Trophoblast cell (in vitro differentiated cells and primary cell): ENCODE measurements around the gene C2CD4D.

Source experiments
- DNase-seq, 2 donors: peaks; one replicate each; pipeline ENCODE4 v3.0.0-alpha.2; 2016
- H2AFZ ChIP-seq: 2 replicates; pipeline ENCODE4 v1.6.1; 2013; ENCODE audit warnings: low read length, moderate library complexity, mild to moderate bottlenecking; ENCODE audit not compliant: insufficient read depth, poor library complexity
- H2AK5ac ChIP-seq: 2 replicates; pipeline ENCODE4 v1.6.1; 2013; ENCODE audit warnings: mild to moderate bottlenecking, low read length
- H2BK120ac ChIP-seq: 2 replicates; pipeline ENCODE4 v1.6.1; 2013; ENCODE audit warnings: low read length, mild to moderate bottlenecking, moderate library complexity; ENCODE audit not compliant: insufficient read depth, poor library complexity
- H2BK12ac ChIP-seq: 2 replicates; pipeline ENCODE4 v1.6.1; 2013; ENCODE audit warnings: mild to moderate bottlenecking, low read length, moderate library complexity
- H2BK5ac ChIP-seq: 2 replicates; pipeline ENCODE4 v1.6.1; 2013; ENCODE audit warnings: low read length, low read depth, moderate library complexity, mild to moderate bottlenecking; ENCODE audit not compliant: poor library complexity
- H3K14ac ChIP-seq: 2 replicates; pipeline ENCODE4 v1.6.1; 2013; ENCODE audit warnings: mild to moderate bottlenecking, low read length
- H3K18ac ChIP-seq: 2 replicates; pipeline ENCODE4 v1.6.1; 2013; ENCODE audit warnings: mild to moderate bottlenecking, low read length
- H3K23ac ChIP-seq: 2 replicates; pipeline ENCODE4 v1.6.1; 2013; ENCODE audit warnings: low read length
- H3K27ac ChIP-seq: 2 replicates; pipeline ENCODE4 v1.5.1; 2013; ENCODE audit warnings: low read depth, mild to moderate bottlenecking, inconsistent platforms, low read length, moderate library complexity
- H3K27me3 ChIP-seq: 2 replicates; pipeline ENCODE4 v1.6.1; 2013; ENCODE audit warnings: inconsistent platforms, mild to moderate bottlenecking, low read length, moderate library complexity; ENCODE audit not compliant: insufficient read depth
- H3K36me3 ChIP-seq, 2 experiments: 1 replicate in 1 of 2; 2 replicates in 1 of 2; pipeline ENCODE4 v1.6.1; 2013; ENCODE audit warnings: low read length in 2 of 2, mild to moderate bottlenecking in 2 of 2, moderate library complexity in 1 of 2; ENCODE audit not compliant: insufficient read depth in 2 of 2, control insufficient read depth in 1 of 2
- H3K4ac ChIP-seq: 2 replicates; pipeline ENCODE4 v1.6.1; 2013; ENCODE audit warnings: low read depth, mild to moderate bottlenecking, low read length, moderate library complexity
- H3K4me1 ChIP-seq, 2 experiments: 1 replicate in 1 of 2; 2 replicates in 1 of 2; pipeline ENCODE4 v1.6.1; 2013; ENCODE audit warnings: low read length in 2 of 2, mild to moderate bottlenecking in 2 of 2, moderate library complexity in 1 of 2; ENCODE audit not compliant: insufficient read depth in 2 of 2, control insufficient read depth in 1 of 2
- H3K4me2 ChIP-seq: 2 replicates; pipeline ENCODE4 v1.6.1; 2013; ENCODE audit warnings: inconsistent platforms, mild to moderate bottlenecking, low read length, moderate library complexity
- H3K4me3 ChIP-seq: 2 replicates; pipeline ENCODE4 v1.5.1; 2013; ENCODE audit warnings: mild to moderate bottlenecking, low read depth, low read length, inconsistent platforms
- H3K79me1 ChIP-seq: one replicate; pipeline ENCODE4 v1.6.1; 2013; ENCODE audit warnings: low read length
- H3K79me2 ChIP-seq: 2 replicates; pipeline ENCODE4 v1.6.1; 2013; ENCODE audit warnings: low read length, mild to moderate bottlenecking; ENCODE audit not compliant: control insufficient read depth, insufficient read depth, poor library complexity
- H3K9ac ChIP-seq: 2 replicates; pipeline ENCODE4 v1.6.1; 2013; ENCODE audit warnings: mild to moderate bottlenecking, low read length
- H3K9me3 ChIP-seq: 2 replicates; pipeline ENCODE4 v1.6.1; 2013; ENCODE audit warnings: low read depth, mild to moderate bottlenecking, control low read depth, inconsistent platforms, low read length; ENCODE audit not compliant: insufficient read depth
- H4K12ac ChIP-seq: 2 replicates; pipeline ENCODE4 v1.6.1; 2013; ENCODE audit warnings: low read depth, mild to moderate bottlenecking, low read length, moderate library complexity
- H4K8ac ChIP-seq: 2 replicates; pipeline ENCODE4 v1.6.1; 2013; ENCODE audit warnings: low read depth, mild to moderate bottlenecking, low read length, moderate library complexity
- H4K91ac ChIP-seq: one replicate; pipeline ENCODE4 v1.6.1; 2013; ENCODE audit warnings: low read depth, mild to moderate bottlenecking, low read length, moderate library complexity
- WGBS: extraction: QIAGEN DNeasy Blood & Tissue Kit; methylation state at CpG from one replicate; pipeline ENCODE4 v1.1.7; 2013; ENCODE audit warnings: missing lambda C conversion rate; ENCODE audit not compliant: insufficient read length, insufficient coverage; ENCODE audit errors: extremely low coverage; 5-methylcytosine and 5-hydroxymethylcytosine counted together

The C2CD4D gene

GRCh38 chr1:151846062-151846568, 6.5 kb upstream of the C2CD4D start:
- H3K18ac ChIP-seq, result no peak overlapping the region
- H2BK5ac ChIP-seq, result no peak overlapping the region
- no peak overlapping the region for H4K8ac ChIP-seq
- no peak overlapping the region for H3K23ac ChIP-seq
- WGBS, result no CpG with 5 or more reads among the region's 6 CpGs
- H3K4me2 ChIP-seq, result no peak overlapping the region
- H3K9me3 ChIP-seq, result no peaks in the 10 kb centered on the region
- H2AFZ ChIP-seq, result no peak overlapping the region
- H3K9ac ChIP-seq, result no peak overlapping the region
- H3K27ac ChIP-seq, result no peak overlapping the region
- no peak overlapping the region for H2BK12ac ChIP-seq
- no peaks in the 10 kb centered on the region for H3K36me3 ChIP-seq
- DNase-seq, result no peak
- H3K4ac ChIP-seq, result no peak overlapping the region
- H4K12ac ChIP-seq, result no peak overlapping the region
- H3K79me2 ChIP-seq, result no peaks in the 10 kb centered on the region
- peak overlapping the region; percentile 6 for H3K14ac ChIP-seq
- no peak overlapping the region for H2BK120ac ChIP-seq
- H3K79me1 ChIP-seq, result no peaks in the 10 kb centered on the region
- no peak overlapping the region for H3K4me3 ChIP-seq
- H3K4me1 ChIP-seq, result peaks cover 8 to 17% of the 10 kb centered on the region in 2 experiments
- H2AK5ac ChIP-seq, result no peak overlapping the region
- H4K91ac ChIP-seq, result no peak overlapping the region
- no peaks in the 10 kb centered on the region for H3K27me3 ChIP-seq

DNA sequence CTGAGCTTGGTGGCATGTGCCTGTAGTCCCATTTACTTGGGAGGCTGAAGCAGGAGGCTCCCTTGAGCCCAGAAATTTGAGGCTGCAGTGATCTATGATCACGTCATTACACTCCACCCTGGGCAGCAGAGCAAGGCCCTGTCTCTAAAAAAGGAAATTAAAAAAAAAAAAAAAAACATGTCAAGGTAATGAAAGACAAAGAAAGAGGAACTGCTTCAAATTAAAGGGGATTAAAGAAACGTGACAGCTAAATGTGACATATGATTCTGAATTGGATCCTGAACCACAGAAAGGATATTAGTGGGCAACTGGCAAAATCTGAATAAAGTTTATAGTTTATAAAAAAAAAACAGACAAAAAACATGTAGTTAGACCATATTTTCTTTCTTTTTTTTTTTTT, 3.8 kb upstream of the C2CD4D start:
- no peak overlapping the region for H3K18ac ChIP-seq
- H3K9me3 ChIP-seq, result peaks cover 2% of the 10 kb centered on the region
- WGBS, result no CpG with 5 or more reads among the region's 2 CpGs
- H3K4me3 ChIP-seq, result no peak overlapping the region
- no peak overlapping the region for H4K8ac ChIP-seq
- H4K12ac ChIP-seq, result no peak overlapping the region
- H3K79me1 ChIP-seq, result peaks cover 5% of the 10 kb centered on the region
- no peak overlapping the region for H2AK5ac ChIP-seq
- H3K36me3 ChIP-seq, result no peaks in the 10 kb centered on the region
- H3K27me3 ChIP-seq, result peaks cover 12% of the 10 kb centered on the region
- H3K9ac ChIP-seq, result no peak overlapping the region
- no peak overlapping the region for H2AFZ ChIP-seq
- H3K23ac ChIP-seq, result no peak overlapping the region
- H2BK12ac ChIP-seq, result no peak overlapping the region
- H4K91ac ChIP-seq, result no peak overlapping the region
- H3K4ac ChIP-seq, result no peak overlapping the region
- no peak overlapping the region for H3K27ac ChIP-seq
- no peak overlapping the region for H3K4me2 ChIP-seq
- H2BK120ac ChIP-seq, result no peak overlapping the region
- DNase-seq, result no peak
- H3K79me2 ChIP-seq, result peaks cover 5% of the 10 kb centered on the region
- H3K14ac ChIP-seq, result no peak overlapping the region
- H2BK5ac ChIP-seq, result no peak overlapping the region
- peaks cover 21 to 35% of the 10 kb centered on the region in 2 experiments for H3K4me1 ChIP-seq

DNA sequence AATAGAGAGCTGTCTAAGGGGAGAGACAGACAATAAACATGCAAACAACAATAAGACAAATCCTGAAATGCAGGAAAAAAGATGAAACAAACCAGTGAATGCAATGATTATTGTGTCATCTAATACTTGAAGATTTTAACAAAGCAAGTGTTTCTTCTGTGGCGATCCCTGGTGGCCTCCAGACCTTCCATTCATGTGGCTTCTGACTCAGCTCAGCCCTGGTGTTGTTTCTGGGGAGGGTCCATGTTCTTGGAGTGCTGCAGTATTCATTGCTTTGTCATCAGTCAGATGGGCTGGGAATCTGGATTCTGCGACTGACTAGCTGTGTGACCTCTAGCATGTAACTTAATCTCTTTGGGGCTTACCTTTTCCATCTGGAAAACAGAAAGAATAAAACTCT, 1.5 kb upstream of the C2CD4D start:
- H4K8ac ChIP-seq, result no peak overlapping the region
- no peak overlapping the region for H3K4ac ChIP-seq
- no peak overlapping the region for H2BK12ac ChIP-seq
- H2AFZ ChIP-seq, result no peak overlapping the region
- no peak overlapping the region for H3K4me2 ChIP-seq
- no peak overlapping the region for H3K18ac ChIP-seq
- no peak overlapping the region for H3K14ac ChIP-seq
- H3K79me1 ChIP-seq, result peaks cover 16% of the 10 kb centered on the region
- H2BK120ac ChIP-seq, result no peak overlapping the region
- H3K9ac ChIP-seq, result no peak overlapping the region
- H3K4me3 ChIP-seq, result no peak overlapping the region
- no peak overlapping the region for H3K23ac ChIP-seq
- no peak overlapping the region for H4K12ac ChIP-seq
- no peaks in the 10 kb centered on the region for H3K36me3 ChIP-seq
- no peak overlapping the region for H4K91ac ChIP-seq
- H3K27me3 ChIP-seq, result peaks cover 21% of the 10 kb centered on the region
- H3K27ac ChIP-seq, result no peak overlapping the region
- H3K4me1 ChIP-seq, result peaks cover 24 to 34% of the 10 kb centered on the region in 2 experiments
- H2AK5ac ChIP-seq, result no peak overlapping the region
- H2BK5ac ChIP-seq, result no peak overlapping the region
- WGBS, result no CpG with 5 or more reads among the region's 2 CpGs
- DNase-seq, result no peak
- peaks cover 2% of the 10 kb centered on the region for H3K9me3 ChIP-seq
- peaks cover 8% of the 10 kb centered on the region for H3K79me2 ChIP-seq

- Histone ChIP-seq H2BK12ac (no peak overlapping the region), H3K79me1 (peaks cover 16% of the 10 kb centered on the region), H3K27ac (no peak overlapping the region), H3K9me3 (peaks cover 2% of the 10 kb centered on the region), H2AK5ac (no peak overlapping the region), H3K14ac (peak overlapping the region; percentile 33), H4K8ac (peak overlapping the region; percentile 84), H3K4me1 (peaks cover 24 to 31% of the 10 kb centered on the region in 2 experiments), H3K4ac (no peak overlapping the region), H2BK5ac (no peak overlapping the region), H3K4me2 (peak overlapping the region; percentile 59), H3K4me3 (no peak overlapping the region), H4K91ac (peak overlapping the region; percentile 67), H3K79me2 (peaks cover 8% of the 10 kb centered on the region), H2BK120ac (no peak overlapping the region), H4K12ac (no peak overlapping the region), H2AFZ (no peak overlapping the region), H3K36me3 (no peaks in the 10 kb centered on the region), H3K9ac (no peak overlapping the region), H3K27me3 (peaks cover 21% of the 10 kb centered on the region), H3K18ac (no peak overlapping the region), H3K23ac (no peak overlapping the region)
- DNase-seq, result no peak
Observed at GRCh38 chr1:151840421-151840820, 801 bp upstream of the C2CD4D start.
